Activated T-cell treated with anti-CD3 and anti-CD28 coated beads, Interleukin-2, amount 50 U/mL, for 24 hours (primary cell): Measurements from ENCODE around the gene ZMYND10.

ENCODE experiments used
- DNase-seq: peaks from one replicate; pipeline ENCODE4 v3.0.0-alpha.2; 2020
- H3K27ac Mint-ChIP-seq: 2 replicates; pipeline ENCODE4 v1.8.0; 2020; ENCODE audit warnings: mild to moderate bottlenecking, mixed read lengths
- H3K27me3 Mint-ChIP-seq: 2 replicates; pipeline ENCODE4 v1.8.0; 2020; ENCODE audit warnings: mixed read lengths
- H3K36me3 Mint-ChIP-seq: 2 replicates; pipeline ENCODE4 v1.8.0; 2020; ENCODE audit warnings: low read depth, mixed read lengths
- H3K4me1 Mint-ChIP-seq: 2 replicates; pipeline ENCODE4 v1.8.0; 2020; ENCODE audit warnings: low read depth, mixed read lengths
- H3K4me3 Mint-ChIP-seq: 2 replicates; pipeline ENCODE4 v1.8.0; 2020; ENCODE audit warnings: mild to moderate bottlenecking, moderate library complexity, mixed read lengths
- H3K9me3 Mint-ChIP-seq: 2 replicates; pipeline ENCODE4 v1.8.0; 2020; ENCODE audit warnings: mixed read lengths

Gene ZMYND10

DNA sequence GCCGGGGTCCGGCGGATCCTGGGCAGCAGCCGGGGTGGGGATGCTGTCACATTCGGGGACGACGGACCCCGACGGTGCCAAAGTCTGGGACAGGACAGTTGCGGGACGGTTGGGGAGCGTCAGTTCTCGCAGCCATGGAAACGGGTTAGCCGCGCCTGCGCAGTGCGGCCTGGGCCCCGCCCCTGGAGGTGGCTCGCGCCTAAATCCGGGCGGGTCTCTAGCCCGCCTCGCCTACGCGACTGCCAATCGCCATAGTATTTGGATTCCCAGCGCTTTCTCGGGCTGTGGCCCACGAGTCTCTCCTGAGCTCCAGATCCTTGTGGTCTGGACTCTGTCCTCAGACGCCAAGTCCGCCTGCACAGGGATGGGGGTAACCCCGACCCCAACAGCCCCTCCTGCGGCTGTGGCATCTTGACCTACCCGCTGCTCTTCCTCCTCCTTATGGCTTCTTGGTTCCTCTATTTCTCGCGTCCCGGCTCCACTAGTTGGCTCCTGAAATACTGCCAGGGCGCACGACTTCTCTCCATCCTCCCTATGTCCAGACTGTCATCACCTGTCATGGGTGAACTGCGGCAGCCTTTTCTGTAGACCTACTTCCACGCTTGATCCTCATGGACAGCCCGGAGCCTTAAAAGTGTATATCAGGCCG lies at the start of gene ZMYND10:
ZMYND10 (minus strand) TSS at position 147 of the 649 bp plus-strand sequence. CDS start 153 bp downstream, outside the sequence.
- Mint-ChIP-seq H3K27ac (peak within 1 kb of the TSS; percentile 35), H3K4me1 (peaks cover 54% of the 10 kb centered on the region)

DNA sequence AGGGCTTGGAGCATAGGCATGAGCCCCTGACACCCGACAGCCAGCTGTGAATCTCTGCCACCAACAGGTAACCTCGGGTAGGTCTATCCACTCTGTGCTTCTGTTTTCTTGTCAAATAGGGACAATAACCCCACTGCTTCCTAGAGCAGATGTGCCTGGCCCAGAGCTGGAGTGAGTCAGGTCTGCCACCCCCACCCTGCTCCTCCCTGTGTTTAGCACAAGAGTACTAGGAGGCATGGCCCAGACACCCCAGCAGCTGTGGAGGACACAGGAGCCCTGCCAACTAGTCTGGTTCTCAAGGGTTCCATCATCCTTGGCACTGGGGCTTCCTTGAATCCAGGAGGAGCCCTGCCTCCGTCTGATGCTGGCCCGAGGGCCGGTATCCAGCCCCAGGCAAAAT lies 47.5 kb upstream of the ZMYND10 start:
- Mint-ChIP-seq H3K27ac (no peak overlapping the region), H3K4me3 (no peak overlapping the region), H3K27me3 (no peaks in the 10 kb centered on the region), H3K36me3 (no peaks in the 10 kb centered on the region), H3K4me1 (peaks cover 1% of the 10 kb centered on the region), H3K9me3 (no peaks in the 10 kb centered on the region)
- DNase-seq: no peak

More for the DNA sequence above, at the start of gene ZMYND10:
- peak; percentile 82 for DNase-seq
- Mint-ChIP-seq H3K36me3 (peaks cover 45% of the 10 kb centered on the region), H3K9me3 (no peaks in the 10 kb centered on the region), H3K4me3 (peak within 1 kb of the TSS; percentile 57), H3K27me3 (no peaks in the 10 kb centered on the region)

DNA sequence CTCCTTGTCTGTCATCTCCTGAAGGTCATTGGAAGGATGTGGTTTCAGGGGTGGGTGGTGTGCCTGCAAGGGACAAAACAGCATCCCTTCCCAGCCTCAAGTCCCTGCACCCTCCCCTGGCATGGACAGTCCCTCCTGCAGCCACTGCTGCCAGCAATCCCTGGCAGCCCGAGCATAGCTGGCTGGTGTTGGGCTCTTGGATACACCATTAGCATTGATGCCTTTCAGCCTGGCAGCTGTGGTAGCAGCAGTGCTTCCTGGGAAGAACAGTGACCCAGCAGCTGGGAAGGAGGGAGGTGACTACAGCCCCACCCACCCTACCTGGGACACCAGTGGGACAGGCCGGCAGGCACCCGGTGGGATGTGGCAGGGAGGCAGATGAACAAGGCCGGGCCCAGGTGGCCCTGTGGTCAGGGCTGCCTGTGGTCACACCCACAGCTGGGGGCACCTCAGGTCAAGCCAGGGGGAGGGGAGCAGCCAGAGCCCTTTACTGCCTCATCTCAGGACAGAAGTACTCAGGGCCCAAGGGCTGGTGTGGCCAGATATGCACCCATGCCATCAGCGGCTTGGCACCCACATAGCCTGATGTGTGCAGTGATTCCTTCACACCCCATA lies 46.7 kb upstream of the ZMYND10 start:
- H3K36me3 Mint-ChIP-seq: no peaks in the 10 kb centered on the region
- H3K4me3 Mint-ChIP-seq: no peak overlapping the region
- DNase-seq: no peak
- no peaks in the 10 kb centered on the region for H3K9me3 Mint-ChIP-seq
- H3K27me3 Mint-ChIP-seq: no peaks in the 10 kb centered on the region
- H3K27ac Mint-ChIP-seq: no peak overlapping the region
- H3K4me1 Mint-ChIP-seq: peaks cover 1% of the 10 kb centered on the region

DNA sequence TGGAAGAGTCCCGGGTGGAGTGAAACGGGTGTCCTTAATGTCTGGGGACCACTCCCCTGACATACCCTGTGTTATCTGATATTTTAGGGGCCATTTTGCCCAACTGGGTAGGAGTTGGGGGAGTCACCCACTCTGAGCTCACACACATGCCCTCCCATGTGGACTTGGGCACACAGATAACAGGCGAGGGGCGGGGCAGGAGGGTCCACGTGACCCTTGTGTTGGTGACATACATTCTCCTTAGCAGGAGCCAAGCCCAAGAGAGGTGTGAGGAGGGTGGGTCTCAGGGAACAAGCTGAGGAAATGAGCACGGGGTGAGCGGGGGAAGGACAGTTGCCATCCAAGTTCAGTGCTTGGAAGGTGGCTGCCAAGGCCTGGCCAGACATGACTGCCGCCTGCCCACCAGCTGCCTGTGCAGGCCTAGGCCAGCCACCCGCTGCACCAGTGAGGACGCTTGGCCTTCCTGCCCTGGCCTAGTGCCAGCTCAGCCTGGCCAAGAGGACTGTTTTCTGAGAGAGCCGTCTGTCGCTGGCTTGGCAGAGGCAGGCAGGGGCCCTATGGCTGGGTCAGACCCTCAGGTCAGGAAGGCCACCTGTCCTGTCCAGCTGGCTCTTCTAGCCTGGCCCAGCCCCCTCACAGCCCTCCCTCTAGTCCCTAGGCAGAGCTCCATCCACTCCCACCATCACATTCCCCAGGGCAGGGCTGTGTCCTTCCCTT lies 45.1 kb upstream of the ZMYND10 start:
- H3K4me3 Mint-ChIP-seq: no peak overlapping the region
- H3K27ac Mint-ChIP-seq: no peak overlapping the region
- no peaks in the 10 kb centered on the region for H3K36me3 Mint-ChIP-seq
- H3K9me3 Mint-ChIP-seq: no peaks in the 10 kb centered on the region
- H3K27me3 Mint-ChIP-seq: no peaks in the 10 kb centered on the region
- DNase-seq: no peak
- peaks cover 1% of the 10 kb centered on the region for H3K4me1 Mint-ChIP-seq

- no peak for DNase-seq
- Mint-ChIP-seq H3K4me1 (peaks cover 1% of the 10 kb centered on the region), H3K36me3 (no peaks in the 10 kb centered on the region), H3K4me3 (no peak overlapping the region), H3K9me3 (no peaks in the 10 kb centered on the region), H3K27ac (no peak overlapping the region), H3K27me3 (no peaks in the 10 kb centered on the region)
Observed at GRCh38 chr3:50389414-50389767, 43.9 kb upstream of the ZMYND10 start.

DNA sequence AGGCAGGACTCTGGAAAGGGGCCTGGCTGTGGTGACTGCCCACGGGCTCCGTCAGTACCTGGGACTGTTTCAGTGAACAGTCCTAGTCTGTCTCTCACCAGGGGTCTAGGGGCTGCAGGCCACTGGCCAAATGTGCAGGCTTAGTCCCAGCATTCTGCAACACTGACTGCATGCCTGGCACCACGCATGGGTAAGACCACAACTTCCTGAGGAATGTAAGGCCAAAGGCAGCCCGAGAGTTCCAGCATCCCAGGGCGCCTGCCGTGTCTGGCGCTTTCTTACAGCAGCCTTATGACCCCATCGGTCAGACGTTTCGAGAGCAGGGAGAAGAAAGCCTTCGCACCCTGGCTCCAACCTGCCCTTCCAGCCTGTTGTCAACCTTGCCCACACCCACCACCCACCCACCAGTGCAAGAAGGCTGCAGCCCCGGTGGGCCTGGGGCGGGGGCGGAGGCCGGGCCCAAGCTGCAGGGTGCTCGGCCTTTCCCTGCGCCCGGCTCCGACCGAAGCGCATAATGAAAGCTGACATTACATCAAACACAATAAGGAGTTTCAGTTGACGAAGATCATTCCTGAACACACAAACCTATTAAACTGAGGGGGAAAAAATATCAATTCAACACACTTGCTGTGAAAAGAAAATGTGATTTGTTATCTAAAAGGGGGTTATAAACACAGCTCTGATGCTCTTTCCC lies 43.3 kb upstream of the ZMYND10 start:
- Mint-ChIP-seq H3K4me1 (peaks cover 1% of the 10 kb centered on the region), H3K4me3 (no peak overlapping the region), H3K36me3 (no peaks in the 10 kb centered on the region), H3K27ac (no peak overlapping the region), H3K9me3 (no peaks in the 10 kb centered on the region), H3K27me3 (no peaks in the 10 kb centered on the region)
- no peak for DNase-seq

- Mint-ChIP-seq H3K4me3 (no peak overlapping the region), H3K27me3 (no peaks in the 10 kb centered on the region), H3K36me3 (no peaks in the 10 kb centered on the region), H3K27ac (no peak overlapping the region), H3K4me1 (peaks cover 1% of the 10 kb centered on the region), H3K9me3 (no peaks in the 10 kb centered on the region)
- DNase-seq: no peak
Observed at GRCh38 chr3:50388016-50388719, 42.6 kb upstream of the ZMYND10 start.

- Mint-ChIP-seq H3K36me3 (no peaks in the 10 kb centered on the region), H3K9me3 (no peaks in the 10 kb centered on the region), H3K4me1 (no peaks in the 10 kb centered on the region), H3K27ac (no peak overlapping the region), H3K4me3 (no peak overlapping the region), H3K27me3 (no peaks in the 10 kb centered on the region)
- DNase-seq: no peak
Observed at GRCh38 chr3:50385754-50386153, 40.2 kb upstream of the ZMYND10 start.

DNA sequence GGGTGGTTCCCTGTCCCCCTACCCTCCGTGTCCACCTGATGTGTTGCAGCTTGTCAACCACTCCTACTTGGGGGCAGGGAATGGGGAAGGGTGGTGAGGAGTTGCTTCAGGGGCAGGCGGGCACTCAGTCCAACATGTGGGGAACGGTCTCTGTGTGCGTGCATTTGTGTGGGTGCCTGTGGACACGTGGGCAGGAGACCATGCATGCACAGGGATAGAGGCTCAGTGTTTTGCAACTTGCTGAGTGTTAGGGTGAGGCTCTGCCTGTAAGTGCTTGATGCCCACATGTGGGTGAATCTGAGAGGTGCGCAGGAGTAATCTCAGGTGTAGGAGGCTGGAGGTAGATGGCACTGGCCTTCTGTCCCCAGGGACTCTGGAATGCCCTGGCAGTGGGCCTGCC lies 38.2 kb upstream of the ZMYND10 start:
- Mint-ChIP-seq H3K4me1 (no peaks in the 10 kb centered on the region), H3K36me3 (no peaks in the 10 kb centered on the region), H3K4me3 (no peak overlapping the region), H3K9me3 (no peaks in the 10 kb centered on the region), H3K27ac (no peak overlapping the region), H3K27me3 (no peaks in the 10 kb centered on the region)
- no peak for DNase-seq

DNA sequence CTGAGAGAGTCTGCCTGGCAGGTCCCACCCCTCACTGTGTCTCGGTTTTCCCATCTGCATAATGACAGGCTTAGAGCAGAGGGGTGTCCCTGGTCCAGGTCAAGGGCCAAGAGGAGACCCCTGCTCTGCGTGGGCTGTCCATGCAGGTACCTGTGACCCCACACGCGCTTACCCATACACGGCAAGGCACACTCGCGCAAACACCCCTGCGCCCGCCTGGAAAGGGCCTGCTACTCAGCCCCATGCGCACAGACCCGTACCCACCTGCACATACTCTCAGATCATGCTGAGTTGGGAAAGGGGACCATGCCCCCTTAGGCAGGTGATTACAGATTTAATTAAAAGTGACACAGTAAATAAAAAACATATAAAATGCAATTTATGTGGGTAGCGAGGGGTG lies 37.2 kb upstream of the ZMYND10 start:
- H3K4me3 Mint-ChIP-seq: no peak overlapping the region
- no peaks in the 10 kb centered on the region for H3K36me3 Mint-ChIP-seq
- H3K27me3 Mint-ChIP-seq: no peaks in the 10 kb centered on the region
- DNase-seq: no peak
- no peak overlapping the region for H3K27ac Mint-ChIP-seq
- H3K9me3 Mint-ChIP-seq: no peaks in the 10 kb centered on the region
- no peaks in the 10 kb centered on the region for H3K4me1 Mint-ChIP-seq

GRCh38 chr3:50381383-50381782 lies 35.9 kb upstream of the ZMYND10 start:
- no peaks in the 10 kb centered on the region for H3K4me1 Mint-ChIP-seq
- H3K36me3 Mint-ChIP-seq: no peaks in the 10 kb centered on the region
- no peak for DNase-seq
- H3K27ac Mint-ChIP-seq: no peak overlapping the region
- no peaks in the 10 kb centered on the region for H3K9me3 Mint-ChIP-seq
- no peak overlapping the region for H3K4me3 Mint-ChIP-seq
- H3K27me3 Mint-ChIP-seq: no peaks in the 10 kb centered on the region

DNA sequence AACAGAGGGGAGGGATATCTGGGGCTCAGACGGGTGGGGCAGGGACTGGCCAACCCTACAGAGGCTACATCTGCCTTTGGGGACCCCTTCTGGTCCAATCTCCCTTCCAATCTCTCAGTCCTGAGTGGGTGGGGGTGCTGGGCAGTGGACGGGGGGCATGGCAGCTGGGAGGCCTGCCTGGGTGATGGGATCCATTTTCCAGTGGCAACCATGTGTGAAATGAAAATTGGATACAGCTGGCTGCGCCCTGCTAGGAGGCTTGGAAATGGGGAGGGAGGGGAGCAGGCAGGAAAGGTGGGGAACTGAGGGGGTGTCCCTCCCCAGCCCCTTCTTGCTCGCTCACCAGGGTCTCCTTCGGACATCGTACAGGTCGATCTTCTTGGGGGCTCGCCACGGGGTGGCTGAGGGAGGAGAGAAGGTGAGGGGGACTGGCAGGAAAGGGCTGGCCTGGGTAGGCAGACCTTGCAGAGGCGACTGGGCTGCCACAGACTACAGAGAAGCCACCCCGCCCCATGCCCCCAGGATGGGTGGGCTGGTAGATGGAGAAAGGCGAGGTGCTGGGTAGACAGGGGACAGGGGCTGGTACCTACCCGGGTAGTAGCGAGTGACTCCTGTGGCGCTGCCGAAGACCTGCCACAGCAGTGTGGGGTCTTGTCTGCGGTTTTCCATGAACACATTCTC lies 35.0 kb upstream of the ZMYND10 start:
- Mint-ChIP-seq H3K4me1 (no peaks in the 10 kb centered on the region), H3K27me3 (no peaks in the 10 kb centered on the region), H3K9me3 (no peaks in the 10 kb centered on the region), H3K27ac (no peak overlapping the region), H3K36me3 (no peaks in the 10 kb centered on the region), H3K4me3 (no peak overlapping the region)
- no peak for DNase-seq

DNA sequence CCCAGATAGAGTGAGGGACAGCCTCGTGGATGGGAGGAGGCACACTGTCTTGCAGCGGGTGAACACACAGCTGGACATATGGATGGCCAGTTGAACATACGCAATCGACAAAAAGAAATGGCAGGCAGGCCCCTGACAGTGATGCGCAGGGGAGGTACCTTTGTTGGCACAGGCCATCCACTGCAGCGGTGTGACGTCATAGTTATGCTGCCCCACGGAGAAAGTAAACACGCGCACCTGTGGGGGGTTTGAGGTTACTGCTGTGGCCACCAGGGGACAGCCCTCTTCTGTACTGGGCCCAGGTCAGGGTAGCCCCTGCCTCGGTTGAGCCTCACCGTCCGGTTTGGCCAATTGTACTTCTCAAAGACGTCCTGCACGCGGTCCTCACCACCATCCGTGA lies 33.2 kb upstream of the ZMYND10 start:
- no peaks in the 10 kb centered on the region for H3K9me3 Mint-ChIP-seq
- H3K27ac Mint-ChIP-seq: no peak overlapping the region
- H3K4me1 Mint-ChIP-seq: no peaks in the 10 kb centered on the region
- DNase-seq: no peak
- no peaks in the 10 kb centered on the region for H3K27me3 Mint-ChIP-seq
- H3K36me3 Mint-ChIP-seq: no peaks in the 10 kb centered on the region
- H3K4me3 Mint-ChIP-seq: no peak overlapping the region

- no peak for DNase-seq
- no peaks in the 10 kb centered on the region for H3K27me3 Mint-ChIP-seq
- H3K36me3 Mint-ChIP-seq: no peaks in the 10 kb centered on the region
- no peaks in the 10 kb centered on the region for H3K4me1 Mint-ChIP-seq
- H3K27ac Mint-ChIP-seq: no peak overlapping the region
- no peaks in the 10 kb centered on the region for H3K9me3 Mint-ChIP-seq
- H3K4me3 Mint-ChIP-seq: no peak overlapping the region
Observed at GRCh38 chr3:50378024-50378423, 32.5 kb upstream of the ZMYND10 start.
